DMS 273 (cell line): ENCODE data around the gene NSUN4.
A peak's percentile ranks its signal among the peaks of the same experiment; 100 is the strongest.
"Not testable (repeated sequence)": the region's sequence is repeated elsewhere in the genome, so short reads cannot be mapped to it uniquely, and the experiment has no call there.

Source experiments
- DNase-seq: peaks from one replicate; lab custom pipeline; 2025; ENCODE audit not compliant: unreplicated experiment; lab: John Stamatoyannopoulos, UW

The NSUN4 gene

DNA sequence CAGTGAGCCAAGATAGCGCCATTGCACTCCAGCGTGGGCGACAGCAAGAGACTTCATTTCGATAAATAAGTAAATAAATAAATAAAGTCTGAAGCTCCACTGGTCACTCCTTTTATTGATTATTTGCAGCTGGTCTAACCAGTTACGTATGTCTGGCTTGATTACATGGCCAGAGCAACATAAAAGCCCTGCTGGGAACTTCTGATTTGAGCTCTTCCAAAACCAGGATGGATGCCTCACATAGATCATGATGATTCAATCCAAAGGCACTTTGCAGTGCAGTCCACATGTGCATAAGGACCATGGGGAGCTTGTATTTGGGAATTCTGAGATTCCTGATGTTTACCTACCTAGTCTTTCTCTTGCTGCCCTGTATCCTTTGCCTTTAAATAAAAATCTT is 24.0 kb downstream of the NSUN4 start:
- no peak for DNase-seq

- not testable (repeated sequence) for DNase-seq
Measured at GRCh38 chr1:46365796-46366195, 25.2 kb downstream of the NSUN4 start.

DNA sequence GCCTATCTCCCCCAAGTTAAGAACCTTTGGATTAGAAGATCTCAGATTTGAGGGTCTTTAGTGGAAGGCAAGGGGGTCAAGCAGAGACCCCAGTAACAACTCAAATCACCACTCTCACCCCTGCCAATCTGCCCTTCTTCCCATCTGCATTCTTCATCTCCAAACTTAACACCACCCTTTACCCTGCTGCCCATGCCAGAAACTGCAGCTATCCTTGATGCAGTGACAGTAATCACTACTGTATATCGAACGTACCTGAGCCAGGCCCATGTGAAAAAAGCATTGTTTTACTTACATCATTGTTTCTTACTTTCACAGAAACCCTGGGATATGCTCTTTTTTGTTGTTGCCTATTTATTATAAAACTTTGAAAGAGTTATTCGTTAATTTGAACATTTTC is 26.5 kb downstream of the NSUN4 start:
- DNase-seq = no peak

GRCh38 chr1:46367701-46368100 is 27.1 kb downstream of the NSUN4 start:
- DNase-seq = not testable (repeated sequence)

GRCh38 chr1:46368791-46369190 is 28.2 kb downstream of the NSUN4 start:
- no peak for DNase-seq

DNA sequence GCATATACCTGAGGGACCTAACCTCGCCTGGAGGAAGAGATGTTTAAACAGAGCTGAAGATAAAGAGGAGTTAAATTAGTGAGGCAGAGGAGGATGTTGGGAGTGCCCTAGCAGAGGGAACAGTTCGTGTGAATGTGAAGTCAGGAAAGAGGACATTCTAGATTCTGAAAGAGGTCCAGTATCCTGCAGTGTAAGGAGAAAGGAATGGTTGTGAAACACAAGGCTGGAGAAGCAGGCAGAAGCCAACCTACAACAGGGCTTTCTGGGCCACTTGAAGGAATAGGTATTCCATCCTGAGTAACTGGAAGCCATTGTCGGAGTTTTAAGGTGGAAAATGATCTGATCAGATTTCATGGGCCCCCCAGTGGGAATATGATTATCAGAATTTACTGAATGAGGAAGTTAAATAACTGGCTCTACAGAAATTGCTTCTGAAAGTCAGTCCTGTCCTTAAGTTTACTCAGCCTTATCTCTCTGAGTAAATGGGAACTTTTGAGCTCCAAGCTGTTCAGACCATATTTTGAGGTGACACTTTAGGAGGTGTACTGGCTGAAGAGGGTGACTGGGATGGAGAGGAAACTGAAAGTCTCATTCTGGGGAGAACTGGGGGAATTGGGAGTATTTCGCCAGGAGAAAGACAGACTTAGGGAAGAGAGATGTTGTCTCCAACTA is 29.1 kb downstream of the NSUN4 start:
- no peak for DNase-seq

GRCh38 chr1:46370214-46370633 is 29.6 kb downstream of the NSUN4 start:
- no peak for DNase-seq

GRCh38 chr1:46372431-46372830 is 31.8 kb downstream of the NSUN4 start:
- DNase-seq = no peak

DNA sequence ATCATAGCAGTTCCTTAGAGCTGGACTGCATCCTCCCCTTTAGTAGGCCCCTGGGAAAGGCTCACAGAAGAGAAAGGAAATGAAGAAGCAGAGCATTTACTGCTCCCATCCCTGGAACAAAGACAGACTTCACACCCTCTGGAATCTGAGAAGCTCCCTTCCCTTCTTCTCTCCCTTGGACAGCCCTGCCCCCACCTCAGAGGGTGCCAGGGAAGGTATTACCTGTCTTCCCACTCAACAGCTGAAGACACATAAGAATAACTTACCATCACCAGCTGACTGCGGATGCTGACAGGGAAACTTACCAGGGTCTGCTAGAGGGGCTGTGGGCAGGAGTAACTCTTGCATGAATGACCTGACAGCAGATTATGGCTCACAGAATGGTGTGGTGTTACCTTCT is 39.4 kb downstream of the NSUN4 start:
- DNase-seq = no peak

DNA sequence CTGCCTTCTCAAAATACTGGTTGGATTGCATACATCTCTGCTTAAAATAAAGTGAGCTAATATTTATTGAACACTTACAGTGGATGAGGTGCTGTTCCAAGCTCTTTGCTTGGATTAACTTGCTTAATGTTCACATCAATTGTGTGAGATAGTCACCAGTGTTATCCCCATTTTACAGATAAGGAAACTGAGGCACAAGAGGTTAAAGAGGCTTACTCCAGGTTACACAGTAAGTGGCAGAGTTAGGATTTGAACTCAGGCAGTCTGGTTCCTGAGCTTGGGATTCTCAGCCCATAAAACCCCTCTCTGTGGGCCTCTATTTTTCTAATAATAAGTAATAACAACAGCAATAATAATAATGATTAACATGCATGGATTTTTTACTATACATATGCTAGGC is 39.9 kb downstream of the NSUN4 start:
- DNase-seq = no peak

GRCh38 chr1:46393510-46393909 is 52.9 kb downstream of the NSUN4 start:
- DNase-seq = no peak

DNA sequence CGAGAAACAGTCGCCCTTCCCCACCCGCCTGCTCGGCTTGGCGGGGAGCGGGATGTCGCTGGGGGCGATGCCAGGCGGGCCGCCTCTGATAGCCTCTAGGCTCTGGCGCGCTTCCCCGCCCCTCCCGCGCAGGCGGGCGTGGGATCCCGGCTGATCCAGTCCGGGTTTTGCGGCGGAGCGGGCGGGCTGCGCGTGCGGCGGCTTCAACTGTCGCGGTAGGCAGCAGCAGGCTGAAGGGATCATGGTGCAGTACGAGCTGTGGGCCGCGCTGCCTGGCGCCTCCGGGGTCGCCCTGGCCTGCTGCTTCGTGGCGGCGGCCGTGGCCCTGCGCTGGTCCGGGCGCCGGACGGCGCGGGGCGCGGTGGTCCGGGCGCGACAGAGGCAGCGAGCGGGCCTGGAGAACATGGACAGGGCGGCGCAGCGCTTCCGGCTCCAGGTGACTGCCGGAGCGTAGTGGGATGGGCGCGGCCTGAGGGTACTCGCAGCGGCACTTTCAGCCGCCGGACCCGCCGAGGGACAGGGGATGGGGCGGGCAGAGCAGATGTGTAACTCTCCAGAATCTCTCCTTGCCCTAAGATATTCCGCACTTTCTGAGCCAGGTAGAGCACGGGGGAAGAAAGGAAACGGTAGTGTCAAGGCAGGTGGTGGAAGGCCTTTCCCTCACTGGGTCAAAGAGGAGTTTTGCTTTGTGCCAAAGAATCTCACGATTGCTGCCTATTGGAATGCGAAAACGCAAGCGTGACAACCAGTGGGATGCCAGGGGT is 53.7 kb downstream of the NSUN4 start, which contains the start of gene FAAH:
FAAH (plus strand) TSS at position 210 of the 764 bp plus-strand sequence; CDS start at position 242, 32 bp downstream.
- peak; percentile 94 for DNase-seq

GRCh38 chr1:46394872-46395465 is 54.4 kb downstream of the NSUN4 start:
- DNase-seq = no peak

- DNase-seq = no peak
Measured at GRCh38 chr1:46396441-46397398, 56.1 kb downstream of the NSUN4 start.

DNA sequence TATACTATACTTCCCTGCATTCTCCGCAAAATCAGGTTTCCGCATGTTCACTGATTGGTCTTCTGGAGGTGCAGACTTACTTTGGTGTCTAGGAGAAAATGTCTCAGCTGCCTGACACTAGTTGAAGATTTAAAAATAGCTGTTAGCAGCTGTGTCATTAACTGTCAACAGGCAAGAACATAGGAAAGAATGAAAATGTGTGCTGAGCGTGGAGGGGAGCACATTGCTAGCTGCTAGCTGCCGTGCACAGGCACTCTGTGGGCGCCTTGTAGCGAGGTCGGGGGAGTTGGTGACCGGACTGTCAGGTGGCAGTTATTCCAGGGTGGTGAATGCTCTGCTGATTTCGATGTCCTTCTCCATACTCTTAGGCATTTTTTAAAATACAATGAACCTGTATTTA is 58.7 kb downstream of the NSUN4 start:
- no peak for DNase-seq

DNA sequence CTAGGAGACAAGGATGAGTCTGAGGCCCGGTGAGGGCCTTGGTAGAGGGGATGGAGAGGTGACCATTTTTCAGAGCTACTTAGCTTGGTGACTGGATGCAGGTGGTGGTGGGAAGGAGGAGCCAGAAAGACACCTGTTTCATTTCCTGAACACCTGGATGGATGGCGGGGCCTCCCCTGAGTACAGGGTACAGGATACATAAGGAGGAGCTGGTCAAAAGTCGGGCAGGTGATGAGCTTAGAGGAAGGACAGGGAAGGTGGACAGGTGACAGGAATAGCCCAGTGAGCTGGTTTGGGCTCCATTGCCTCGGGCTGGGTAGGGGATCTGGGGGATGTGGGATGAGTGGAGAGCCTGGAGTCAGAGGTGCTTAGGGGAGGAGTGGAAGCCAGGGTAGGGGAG is 59.8 kb downstream of the NSUN4 start:
- no peak for DNase-seq

GRCh38 chr1:46401154-46401913 is 60.7 kb downstream of the NSUN4 start:
- DNase-seq = peak; percentile 44

- peak; percentile 95 for DNase-seq
Measured at GRCh38 chr1:46401964-46402626, 61.5 kb downstream of the NSUN4 start.

GRCh38 chr1:46403916-46404315 is 63.3 kb downstream of the NSUN4 start:
- no peak for DNase-seq
